ENCODE measurements around the gene STKLD1. TPM values are rescaled to one million over a fixed set of nuclear protein-coding genes. Genes with fewer than 3 reads are reported as not detected.

Gene STKLD1
- total RNA-seq, 1 experiment from 2014 or later, result 3.1 TPM

DNA sequence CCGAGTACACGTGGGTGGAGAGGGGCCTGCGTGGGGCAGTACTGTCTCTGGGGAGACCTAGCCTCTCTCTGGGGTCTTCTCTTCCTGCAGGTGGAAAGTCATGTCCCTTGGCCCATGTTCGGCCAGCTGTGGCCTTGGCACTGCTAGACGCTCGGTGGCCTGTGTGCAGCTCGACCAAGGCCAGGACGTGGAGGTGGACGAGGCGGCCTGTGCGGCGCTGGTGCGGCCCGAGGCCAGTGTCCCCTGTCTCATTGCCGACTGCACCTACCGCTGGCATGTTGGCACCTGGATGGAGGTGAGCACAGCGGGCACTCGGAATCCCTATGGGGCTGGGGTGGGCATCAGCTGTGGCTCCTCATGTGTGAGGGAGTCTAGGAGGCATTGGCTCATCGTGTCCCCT, 78.2 kb downstream of the STKLD1 start:
- Histone ChIP-seq H3K4me3 (no peak overlapping the region), H3K9me2 (ENCODE audit: insufficient read depth) (no peaks in the 10 kb centered on the region), H3K4me2 (no peak overlapping the region), H3K27me3 (ENCODE audit: insufficient read depth, low read depth) (no peaks in the 10 kb centered on the region), H3K36me3 (ENCODE audit: low read depth) (no peaks in the 10 kb centered on the region), H3K79me2 (ENCODE audit: low read depth) (no peaks in the 10 kb centered on the region), H4K20me1 (ENCODE audit: insufficient read depth) (no peaks in the 10 kb centered on the region), H3F3A (ENCODE audit: insufficient read depth, low read depth) (no peaks in the 10 kb centered on the region), H3K4me1 (replicated peaks; ENCODE audit: insufficient read depth) (peaks cover 8% of the 10 kb centered on the region), H3K9me3 (ENCODE audit: insufficient read depth, low read depth) (no peaks in the 10 kb centered on the region), H2AFZ (no peak overlapping the region), H3K27ac (no peak overlapping the region)
- ChIA-PET POLR2A (ENCODE audit: unreplicated experiment) (no interaction called here), CTCF (no interaction called here)
- intact Hi-C loops (cut with micrococcal nuclease; ENCODE audit: unreplicated experiment), result no loop called here
- no TSS peak for BruUV-seq (replicated peaks)
- DNase-seq, result no peak
- TF ChIP-seq, protein P1, sequence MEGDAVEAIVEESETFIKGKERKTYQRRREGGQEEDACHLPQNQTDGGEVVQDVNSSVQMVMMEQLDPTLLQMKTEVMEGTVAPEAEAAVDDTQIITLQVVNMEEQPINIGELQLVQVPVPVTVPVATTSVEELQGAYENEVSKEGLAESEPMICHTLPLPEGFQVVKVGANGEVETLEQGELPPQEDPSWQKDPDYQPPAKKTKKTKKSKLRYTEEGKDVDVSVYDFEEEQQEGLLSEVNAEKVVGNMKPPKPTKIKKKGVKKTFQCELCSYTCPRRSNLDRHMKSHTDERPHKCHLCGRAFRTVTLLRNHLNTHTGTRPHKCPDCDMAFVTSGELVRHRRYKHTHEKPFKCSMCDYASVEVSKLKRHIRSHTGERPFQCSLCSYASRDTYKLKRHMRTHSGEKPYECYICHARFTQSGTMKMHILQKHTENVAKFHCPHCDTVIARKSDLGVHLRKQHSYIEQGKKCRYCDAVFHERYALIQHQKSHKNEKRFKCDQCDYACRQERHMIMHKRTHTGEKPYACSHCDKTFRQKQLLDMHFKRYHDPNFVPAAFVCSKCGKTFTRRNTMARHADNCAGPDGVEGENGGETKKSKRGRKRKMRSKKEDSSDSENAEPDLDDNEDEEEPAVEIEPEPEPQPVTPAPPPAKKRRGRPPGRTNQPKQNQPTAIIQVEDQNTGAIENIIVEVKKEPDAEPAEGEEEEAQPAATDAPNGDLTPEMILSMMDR (conservative IDR thresholded peaks at IDR 0.05), result no peak
- no peak for TF ChIP-seq EZH2 (IDR thresholded peaks at IDR 0.05; ENCODE audit: low read depth)

DNA sequence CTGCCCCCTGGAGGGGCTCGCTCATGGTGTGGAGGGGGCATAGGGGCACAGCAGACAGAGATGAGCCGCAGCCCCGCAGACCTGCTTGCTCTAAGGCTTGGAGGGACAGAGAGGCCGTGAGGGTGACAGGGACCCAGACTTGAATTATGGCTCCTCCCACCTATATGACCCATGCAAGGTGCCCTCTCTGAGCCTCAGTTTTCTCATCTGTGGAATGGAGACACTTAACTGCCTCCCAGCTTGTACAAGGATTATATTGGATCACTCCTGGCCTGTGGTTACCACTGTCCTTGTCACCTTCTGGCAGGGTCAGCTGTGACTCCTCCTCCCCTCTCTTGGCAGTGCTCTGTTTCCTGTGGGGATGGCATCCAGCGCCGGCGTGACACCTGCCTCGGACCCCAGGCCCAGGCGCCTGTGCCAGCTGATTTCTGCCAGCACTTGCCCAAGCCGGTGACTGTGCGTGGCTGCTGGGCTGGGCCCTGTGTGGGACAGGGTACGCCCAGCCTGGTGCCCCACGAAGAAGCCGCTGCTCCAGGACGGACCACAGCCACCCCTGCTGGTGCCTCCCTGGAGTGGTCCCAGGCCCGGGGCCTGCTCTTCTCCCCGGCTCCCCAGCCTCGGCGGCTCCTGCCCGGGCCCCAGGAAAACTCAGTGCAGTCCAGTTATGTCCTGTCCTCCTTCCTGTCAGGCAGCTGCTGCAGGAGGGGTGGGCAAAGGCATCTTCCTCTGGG, 78.9 kb downstream of the STKLD1 start:
- ChIA-PET CTCF (no interaction called here), POLR2A (ENCODE audit: unreplicated experiment) (no interaction called here)
- H3K27me3 ChIP-seq (ENCODE audit: insufficient read depth, low read depth), result no peaks in the 10 kb centered on the region
- no peaks in the 10 kb centered on the region for H3K9me3 ChIP-seq (ENCODE audit: insufficient read depth, low read depth)
- H3K4me1 ChIP-seq (replicated peaks; ENCODE audit: insufficient read depth), result peaks cover 2% of the 10 kb centered on the region
- no peak for TF ChIP-seq EZH2 (IDR thresholded peaks at IDR 0.05; ENCODE audit: low read depth)
- TF ChIP-seq, protein P1 (conservative IDR thresholded peaks at IDR 0.05), result no peak
- no peaks in the 10 kb centered on the region for H3F3A ChIP-seq (ENCODE audit: insufficient read depth, low read depth)
- DNase-seq, result no peak
- H3K27ac ChIP-seq, result no peak overlapping the region
- no TSS peak for BruUV-seq (replicated peaks)
- H4K20me1 ChIP-seq (ENCODE audit: insufficient read depth), result no peaks in the 10 kb centered on the region
- H3K36me3 ChIP-seq (ENCODE audit: low read depth), result no peaks in the 10 kb centered on the region
- no peaks in the 10 kb centered on the region for H3K9me2 ChIP-seq (ENCODE audit: insufficient read depth)
- no peak overlapping the region for H3K4me2 ChIP-seq
- intact Hi-C loops (cut with micrococcal nuclease; ENCODE audit: unreplicated experiment), result no loop called here
- H3K79me2 ChIP-seq (ENCODE audit: low read depth), result no peaks in the 10 kb centered on the region
- H2AFZ ChIP-seq, result no peak overlapping the region
- H3K4me3 ChIP-seq, result no peak overlapping the region

Other genes starting within 250 kb of the STKLD1 start
- gene GBGT1, start 212.5 kb upstream of the STKLD1 start, total RNA-seq (2021), result 1.2 and 3.0 TPM in 2 replicates
- not detected in 2 replicates for gene OBP2B, start 167.1 kb upstream of the STKLD1 start, total RNA-seq (2021)
- gene ABO, start 101.2 kb upstream of the STKLD1 start, total RNA-seq (2021), result 0.96 and 1.2 TPM in 2 replicates
- gene SURF6, start 40.2 kb upstream of the STKLD1 start, total RNA-seq (2021), result 21.2 and 29.8 TPM in 2 replicates
- gene MED22, start 28.2 kb upstream of the STKLD1 start, total RNA-seq (2021), result 38.2 and 38.7 TPM in 2 replicates
- gene RPL7A, start 28.1 kb upstream of the STKLD1 start, total RNA-seq (2021), result 2,381 and 2,937 TPM in 2 replicates
- 57.7 and 69.1 TPM in 2 replicates for gene SURF1, start 19.9 kb upstream of the STKLD1 start, total RNA-seq (2021)
- gene SURF2, start 19.8 kb upstream of the STKLD1 start, total RNA-seq (2021), result 18.1 and 28.6 TPM in 2 replicates
- gene SURF4, start 306 bp upstream of the STKLD1 start, total RNA-seq (2021), result 199 and 233 TPM in 2 replicates
- gene REXO4, start 41.6 kb downstream of the STKLD1 start, total RNA-seq (2021), result 32.6 and 36.5 TPM in 2 replicates
- gene ADAMTS13, start 46.0 kb downstream of the STKLD1 start, total RNA-seq (2021), result 7.1 and 11.1 TPM in 2 replicates
- gene CACFD1, start 83.6 kb downstream of the STKLD1 start, total RNA-seq (2021), result 28.7 and 32.7 TPM in 2 replicates
- gene SLC2A6, start 102.7 kb downstream of the STKLD1 start, total RNA-seq (2021), result 6.1 and 13.1 TPM in 2 replicates
- not detected in 2 replicates for gene MYMK, start 148.6 kb downstream of the STKLD1 start, total RNA-seq (2021)
- gene ADAMTSL2, start 158.3 kb downstream of the STKLD1 start, total RNA-seq (2021), result 0.39 and 0.50 TPM in 2 replicates
- gene FAM163B, start 233.0 kb downstream of the STKLD1 start, total RNA-seq (2021), result not detected in 2 replicates

Data from PC-9 (cell line).